Measurements from ENCODE around the gene NXF1.

The NXF1 gene

DNA sequence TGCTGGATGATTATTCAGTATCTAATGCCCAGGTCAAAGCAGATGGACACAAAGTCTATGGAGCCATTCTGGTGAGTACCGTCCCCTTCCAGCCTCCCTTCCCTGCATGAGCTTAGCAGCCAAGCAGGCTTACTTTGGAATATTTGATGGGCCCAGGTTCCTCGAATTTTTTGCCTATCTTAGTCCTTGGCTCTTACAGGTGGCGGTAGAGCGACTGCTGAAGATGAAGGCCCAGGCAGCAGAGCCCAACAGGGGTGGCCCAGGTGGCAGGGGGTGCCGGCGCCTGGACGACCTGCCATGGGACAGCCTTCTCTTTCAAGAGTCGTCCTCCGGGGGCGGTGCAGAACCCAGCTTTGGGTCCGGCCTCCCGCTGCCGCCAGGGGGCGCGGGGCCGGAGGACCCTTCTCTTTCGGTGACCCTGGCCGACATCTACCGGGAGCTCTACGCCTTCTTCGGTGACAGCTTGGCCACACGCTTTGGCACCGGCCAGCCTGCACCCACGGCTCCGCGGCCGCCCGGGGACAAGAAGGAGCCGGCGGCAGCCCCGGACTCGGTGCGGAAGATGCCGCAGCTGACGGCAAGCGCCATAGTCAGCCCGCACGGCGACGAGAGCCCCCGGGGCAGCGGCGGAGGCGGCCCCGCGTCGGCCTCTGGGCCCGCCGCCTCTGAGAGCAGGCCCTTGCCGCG is 18.8 kb downstream of the NXF1 start:
- DNase-seq (ENCODE audit: extremely low read depth, insufficient read length) = peak; percentile 93
- no peaks in the 10 kb centered on the region for H3K27me3 ChIP-seq (replicated peaks; ENCODE audit: control insufficient read depth, insufficient read depth, low read length)
- H3K36me3 ChIP-seq (ENCODE audit: control insufficient read depth, insufficient read depth, low read length) = peaks cover 11% of the 10 kb centered on the region
- H3K4me3 ChIP-seq (replicated peaks; ENCODE audit: low read depth, low read length) = peak overlapping the region; percentile 98
- TF ChIP-seq, protein P1, sequence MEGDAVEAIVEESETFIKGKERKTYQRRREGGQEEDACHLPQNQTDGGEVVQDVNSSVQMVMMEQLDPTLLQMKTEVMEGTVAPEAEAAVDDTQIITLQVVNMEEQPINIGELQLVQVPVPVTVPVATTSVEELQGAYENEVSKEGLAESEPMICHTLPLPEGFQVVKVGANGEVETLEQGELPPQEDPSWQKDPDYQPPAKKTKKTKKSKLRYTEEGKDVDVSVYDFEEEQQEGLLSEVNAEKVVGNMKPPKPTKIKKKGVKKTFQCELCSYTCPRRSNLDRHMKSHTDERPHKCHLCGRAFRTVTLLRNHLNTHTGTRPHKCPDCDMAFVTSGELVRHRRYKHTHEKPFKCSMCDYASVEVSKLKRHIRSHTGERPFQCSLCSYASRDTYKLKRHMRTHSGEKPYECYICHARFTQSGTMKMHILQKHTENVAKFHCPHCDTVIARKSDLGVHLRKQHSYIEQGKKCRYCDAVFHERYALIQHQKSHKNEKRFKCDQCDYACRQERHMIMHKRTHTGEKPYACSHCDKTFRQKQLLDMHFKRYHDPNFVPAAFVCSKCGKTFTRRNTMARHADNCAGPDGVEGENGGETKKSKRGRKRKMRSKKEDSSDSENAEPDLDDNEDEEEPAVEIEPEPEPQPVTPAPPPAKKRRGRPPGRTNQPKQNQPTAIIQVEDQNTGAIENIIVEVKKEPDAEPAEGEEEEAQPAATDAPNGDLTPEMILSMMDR (IDR thresholded peaks at IDR 0.05; ENCODE audit: insufficient read depth, low read length, poor library complexity, severe bottlenecking) = peak; percentile 100

DNA sequence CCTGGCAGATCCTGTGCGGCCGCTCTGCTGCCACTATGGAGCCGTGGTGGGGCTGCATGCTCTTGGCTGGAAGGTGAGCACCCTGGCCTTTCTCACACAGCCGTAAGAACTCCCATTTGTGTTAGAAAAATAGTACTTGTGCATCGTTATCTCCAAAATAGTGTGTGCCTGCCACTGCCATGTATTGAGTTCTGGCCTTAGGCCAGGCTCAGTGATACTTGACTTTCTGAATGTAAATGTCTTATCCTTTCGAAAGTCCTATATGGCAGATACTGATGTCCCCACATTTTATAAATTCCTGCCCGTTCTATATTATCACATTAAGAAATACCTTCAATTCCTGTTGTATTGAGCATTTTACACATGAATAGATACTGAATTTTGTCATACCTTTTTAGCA is 22.5 kb downstream of the NXF1 start:
- H3K36me3 ChIP-seq (ENCODE audit: control insufficient read depth, insufficient read depth, low read length) = peaks cover 12% of the 10 kb centered on the region
- no peak overlapping the region for H3K4me3 ChIP-seq (replicated peaks; ENCODE audit: low read depth, low read length)
- TF ChIP-seq, protein P1 (IDR thresholded peaks at IDR 0.05; ENCODE audit: insufficient read depth, low read length, poor library complexity, severe bottlenecking) = no peak
- H3K27me3 ChIP-seq (replicated peaks; ENCODE audit: control insufficient read depth, insufficient read depth, low read length) = no peaks in the 10 kb centered on the region
- no peak for DNase-seq (ENCODE audit: extremely low read depth, insufficient read length)

DNA sequence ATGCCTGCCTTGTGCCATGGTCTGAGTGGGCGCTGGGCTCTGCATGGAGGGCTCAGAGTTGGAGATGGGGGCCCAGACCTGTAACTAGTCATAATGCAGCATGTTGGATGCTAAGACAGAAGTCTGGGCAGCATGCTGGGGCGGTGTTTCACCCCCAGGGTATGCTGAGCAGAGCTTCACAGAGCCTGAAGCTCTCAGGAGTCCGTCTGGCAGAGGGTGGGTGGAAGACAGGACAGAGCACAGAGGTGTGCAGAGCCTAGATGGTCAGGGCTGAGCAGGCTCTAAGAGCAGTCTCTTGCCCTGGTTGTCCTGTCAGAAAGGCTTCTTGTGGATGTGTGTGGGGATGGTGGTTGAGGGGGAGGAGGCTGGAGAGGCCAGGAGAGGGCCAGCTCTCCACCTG is 26.8 kb downstream of the NXF1 start:
- peaks cover 17% of the 10 kb centered on the region for H3K36me3 ChIP-seq (ENCODE audit: control insufficient read depth, insufficient read depth, low read length)
- H3K27me3 ChIP-seq (replicated peaks; ENCODE audit: control insufficient read depth, insufficient read depth, low read length) = no peaks in the 10 kb centered on the region
- TF ChIP-seq, protein P1 (IDR thresholded peaks at IDR 0.05; ENCODE audit: insufficient read depth, low read length, poor library complexity, severe bottlenecking) = no peak
- no peak for DNase-seq (ENCODE audit: extremely low read depth, insufficient read length)
- no peak overlapping the region for H3K4me3 ChIP-seq (replicated peaks; ENCODE audit: low read depth, low read length)

DNA sequence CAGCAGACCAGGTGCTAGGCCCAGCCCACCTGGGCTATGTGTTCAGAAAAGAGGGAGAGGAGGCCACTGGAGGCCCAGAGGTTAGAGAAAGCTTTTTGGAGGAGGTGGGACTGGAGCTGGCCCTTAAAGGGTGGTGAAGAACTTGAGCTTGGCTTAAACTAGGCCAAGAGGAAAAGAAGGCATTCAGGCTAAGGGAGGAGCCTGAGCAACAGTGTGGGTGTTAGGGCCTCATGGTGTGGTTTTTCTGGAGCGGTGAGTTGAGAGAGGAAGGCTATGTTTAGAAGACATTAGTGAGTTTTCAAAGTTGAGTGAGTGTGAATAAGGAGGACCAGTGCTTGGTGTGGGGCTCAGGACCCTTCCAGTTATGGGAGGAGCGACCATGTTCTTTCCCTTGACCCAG is 27.9 kb downstream of the NXF1 start:
- TF ChIP-seq, protein P1 (IDR thresholded peaks at IDR 0.05; ENCODE audit: insufficient read depth, low read length, poor library complexity, severe bottlenecking) = no peak
- Histone ChIP-seq H3K4me3 (replicated peaks; ENCODE audit: low read depth, low read length) (no peak overlapping the region), H3K27me3 (replicated peaks; ENCODE audit: control insufficient read depth, insufficient read depth, low read length) (no peaks in the 10 kb centered on the region), H3K36me3 (ENCODE audit: control insufficient read depth, insufficient read depth, low read length) (peaks cover 17% of the 10 kb centered on the region)
- no peak for DNase-seq (ENCODE audit: extremely low read depth, insufficient read length)

DNA sequence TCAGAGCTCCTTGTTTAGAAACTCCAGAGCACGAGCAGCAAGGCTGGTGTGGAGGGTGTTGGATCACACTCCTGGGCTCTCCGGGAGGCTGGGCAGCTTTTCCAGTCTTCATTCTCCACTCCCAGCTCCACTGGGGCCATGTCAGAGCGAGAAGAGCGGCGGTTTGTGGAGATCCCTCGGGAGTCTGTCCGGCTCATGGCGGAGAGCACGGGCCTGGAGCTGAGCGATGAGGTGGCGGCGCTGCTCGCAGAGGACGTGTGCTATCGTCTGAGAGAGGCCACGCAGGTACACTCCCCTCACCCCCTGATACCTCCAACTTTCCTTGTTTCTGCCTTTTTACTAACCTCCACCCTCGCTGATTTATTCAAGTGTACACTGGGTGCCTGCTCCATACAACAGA is 29.6 kb downstream of the NXF1 start:
- TF ChIP-seq, protein P1 (IDR thresholded peaks at IDR 0.05; ENCODE audit: insufficient read depth, low read length, poor library complexity, severe bottlenecking) = no peak
- no peak for DNase-seq (ENCODE audit: extremely low read depth, insufficient read length)
- H3K27me3 ChIP-seq (replicated peaks; ENCODE audit: control insufficient read depth, insufficient read depth, low read length) = no peaks in the 10 kb centered on the region
- H3K36me3 ChIP-seq (ENCODE audit: control insufficient read depth, insufficient read depth, low read length) = peaks cover 12% of the 10 kb centered on the region
- H3K4me3 ChIP-seq (replicated peaks; ENCODE audit: low read depth, low read length) = no peak overlapping the region

DNA sequence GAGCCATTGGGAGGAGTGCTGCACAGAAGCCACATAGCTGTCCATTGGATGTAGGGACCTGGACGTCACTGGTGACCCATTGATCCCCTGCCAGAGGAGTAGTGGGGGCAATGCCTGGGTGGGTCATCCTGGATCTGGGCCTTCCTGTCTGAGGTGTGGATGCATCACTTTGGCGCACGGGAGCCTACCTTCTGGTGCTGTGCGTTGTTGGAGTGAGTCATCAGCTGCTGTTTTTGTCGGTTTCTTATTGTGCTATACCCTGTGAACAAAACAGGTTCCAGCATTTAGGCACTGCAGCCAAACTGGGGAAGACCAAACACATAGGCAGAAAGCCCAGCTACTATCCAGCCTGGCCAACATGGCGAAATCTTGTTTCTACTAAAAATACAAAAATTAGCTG is 30.8 kb downstream of the NXF1 start:
- Histone ChIP-seq H3K36me3 (ENCODE audit: control insufficient read depth, insufficient read depth, low read length) (peaks cover 12% of the 10 kb centered on the region), H3K4me3 (replicated peaks; ENCODE audit: low read depth, low read length) (no peak overlapping the region), H3K27me3 (replicated peaks; ENCODE audit: control insufficient read depth, insufficient read depth, low read length) (no peaks in the 10 kb centered on the region)
- DNase-seq (ENCODE audit: extremely low read depth, insufficient read length) = no peak
- TF ChIP-seq, protein P1 (IDR thresholded peaks at IDR 0.05; ENCODE audit: insufficient read depth, low read length, poor library complexity, severe bottlenecking) = no peak

Data from GM06990 (cell line).